Inflammatory macrophage (primary cell): ENCODE measurements around the gene ZDHHC8.

Experiments used
- DNase-seq, 2 donors: peaks; one replicate each; pipeline ENCODE4 v3.0.0-alpha.2; 2020 to 2022

The ZDHHC8 gene

GRCh38 chr22:20181194-20181883, 49.7 kb downstream of the ZDHHC8 start:
- DNase-seq = no peak

- no peak for DNase-seq
Measured at GRCh38 chr22:20181884-20182236, 50.3 kb downstream of the ZDHHC8 start.

GRCh38 chr22:20182365-20182764, 50.8 kb downstream of the ZDHHC8 start:
- peak in 1 of 2 donors; percentile 52 for DNase-seq

- no peak for DNase-seq
Measured at GRCh38 chr22:20183101-20183500, 51.5 kb downstream of the ZDHHC8 start.

- DNase-seq = no peak
Measured at GRCh38 chr22:20183823-20184222, 52.2 kb downstream of the ZDHHC8 start.

- DNase-seq = no peak
Measured at GRCh38 chr22:20184501-20185165, 53.0 kb downstream of the ZDHHC8 start.

GRCh38 chr22:20185750-20186149, 54.1 kb downstream of the ZDHHC8 start:
- no peak for DNase-seq

GRCh38 chr22:20186183-20186870, 54.7 kb downstream of the ZDHHC8 start:
- DNase-seq = no peak

GRCh38 chr22:20186871-20187546, 55.4 kb downstream of the ZDHHC8 start:
- DNase-seq = no peak

GRCh38 chr22:20187777-20188566, 56.4 kb downstream of the ZDHHC8 start:
- DNase-seq = no peak

- no peak for DNase-seq
Measured at GRCh38 chr22:20188567-20188877, 56.9 kb downstream of the ZDHHC8 start.

GRCh38 chr22:20191000-20191515, 59.5 kb downstream of the ZDHHC8 start:
- DNase-seq = no peak

- no peak for DNase-seq
Measured at GRCh38 chr22:20191803-20192202, 60.2 kb downstream of the ZDHHC8 start.

GRCh38 chr22:20192293-20192971, 60.8 kb downstream of the ZDHHC8 start:
- no peak for DNase-seq

GRCh38 chr22:20192972-20193760, 61.6 kb downstream of the ZDHHC8 start:
- no peak for DNase-seq

GRCh38 chr22:20193761-20194494, 62.3 kb downstream of the ZDHHC8 start:
- no peak for DNase-seq

GRCh38 chr22:20194681-20195593, 63.3 kb downstream of the ZDHHC8 start:
- DNase-seq = peak; percentile 54 to 83

GRCh38 chr22:20196094-20196842, 64.7 kb downstream of the ZDHHC8 start:
- DNase-seq = no peak
